ENCODE results near the gene EIF2B5.

The EIF2B5 gene

GRCh38 chr3:184135149-184135910, at the start of gene EIF2B5:
Gene EIF2B5 (plus strand): TSS chr3:184135358. CDS start chr3:184135386, 28 bp downstream.
- peak within 1 kb of the TSS; percentile 87 for H3K4me3 ChIP-seq (ENCODE audit: low read depth, low read length)
- peak; percentile 54 for TF ChIP-seq CTCF (conservative IDR thresholded peaks at IDR 0.05; ENCODE audit: low read depth, low read length)
- DNase-seq (ENCODE audit: low read depth): peak; percentile 89

DNA sequence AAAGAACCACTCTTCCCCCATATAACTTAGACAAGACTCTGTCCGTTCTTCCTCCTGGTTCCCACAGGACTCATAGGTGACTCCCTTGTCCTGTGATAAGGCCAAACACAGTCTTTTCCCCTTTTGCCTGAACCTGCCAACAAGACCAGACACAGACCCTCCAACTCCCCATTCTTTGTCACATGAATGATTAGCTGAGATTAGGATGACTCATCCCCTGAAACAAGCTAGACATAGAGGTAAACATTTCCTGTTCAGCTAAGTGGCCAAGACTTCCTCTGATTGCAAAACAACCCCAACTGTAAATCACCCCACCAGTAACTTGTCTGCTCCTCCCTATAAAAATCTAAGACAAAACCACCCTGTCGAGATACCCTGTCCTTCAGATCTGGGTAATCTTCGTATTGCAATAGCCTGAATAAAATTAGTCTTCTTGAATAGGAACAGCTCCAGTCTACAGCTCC, 49.7 kb upstream of the EIF2B5 start:
- TF ChIP-seq CTCF (conservative IDR thresholded peaks at IDR 0.05; ENCODE audit: low read depth, low read length): no peak
- peak; percentile 61 for DNase-seq (ENCODE audit: low read depth)
- no peak overlapping the region for H3K4me3 ChIP-seq (ENCODE audit: low read depth, low read length)

GRCh38 chr3:184092199-184092598, 43.0 kb upstream of the EIF2B5 start:
- H3K4me3 ChIP-seq (ENCODE audit: low read depth, low read length): no peak overlapping the region
- no peak for DNase-seq (ENCODE audit: low read depth)
- TF ChIP-seq CTCF (conservative IDR thresholded peaks at IDR 0.05; ENCODE audit: low read depth, low read length): no peak

GRCh38 chr3:184096811-184097383, 38.3 kb upstream of the EIF2B5 start, which contains the start of gene HTR3E:
Gene HTR3E (plus strand): TSS chr3:184097064. CDS start chr3:184097530, 466 bp downstream.
- DNase-seq (ENCODE audit: low read depth): no peak
- H3K4me3 ChIP-seq (ENCODE audit: low read depth, low read length): no peak within 1 kb of the TSS
- no peak for TF ChIP-seq CTCF (conservative IDR thresholded peaks at IDR 0.05; ENCODE audit: low read depth, low read length)

DNA sequence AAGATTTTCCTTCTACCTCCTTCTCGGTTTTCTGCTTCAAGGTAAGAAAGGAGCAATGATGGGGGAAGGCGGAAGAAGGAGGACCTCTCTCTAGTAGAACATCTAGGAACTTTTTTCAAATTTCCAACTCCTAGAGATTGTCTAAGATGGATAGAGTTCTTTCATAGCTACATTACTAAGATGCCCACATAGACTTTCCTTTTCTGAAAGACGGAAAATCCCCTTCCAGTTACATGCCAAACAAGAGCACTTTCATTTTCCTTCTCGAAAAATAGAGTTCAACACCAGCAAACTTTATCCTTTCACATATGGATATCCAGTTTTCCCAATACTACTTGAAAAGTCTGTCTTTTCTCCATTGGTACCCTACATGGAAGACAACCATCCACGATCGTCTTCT, 37.6 kb upstream of the EIF2B5 start:
- DNase-seq (ENCODE audit: low read depth): no peak
- TF ChIP-seq CTCF (conservative IDR thresholded peaks at IDR 0.05; ENCODE audit: low read depth, low read length): no peak
- H3K4me3 ChIP-seq (ENCODE audit: low read depth, low read length): no peak overlapping the region

GRCh38 chr3:184099806-184100686, 35.1 kb upstream of the EIF2B5 start:
- TF ChIP-seq CTCF (conservative IDR thresholded peaks at IDR 0.05; ENCODE audit: low read depth, low read length): no peak
- no peak for DNase-seq (ENCODE audit: low read depth)
- no peak overlapping the region for H3K4me3 ChIP-seq (ENCODE audit: low read depth, low read length)

Measured in choroid plexus epithelial cell (primary cell).